Activated CD4-positive, alpha-beta T cell treated with anti-CD3 and anti-CD28 coated beads for 36 hours (primary cell): ENCODE data around the gene LOC128125822.

Source experiments
- ATAC-seq: fragments of 200-7000 bp; cut with Tn5 transposase; one replicate; pipeline ENCODE4 v1.10.0; 2021; ENCODE audit warnings: mild to moderate bottlenecking, moderate library complexity
- CTCF ChIA-PET: fragments of 350-600 bp; sonication (Branson Sonifier 250); formaldehyde crosslinking; loops from one replicate; lab custom pipeline; 2021; ENCODE audit warnings: antibody characterized with exemption; lab: Charles Lee
- POLR2A ChIA-PET: fragments of 350-600 bp; sonication (Branson Sonifier 250); formaldehyde crosslinking; loops from one replicate; lab custom pipeline; 2021; ENCODE audit warnings: antibody characterized with exemption, inconsistent platforms; lab: Charles Lee
- DNase-seq: peaks from one replicate; pipeline ENCODE4 v3.0.0-alpha.2; 2020
- H3K27ac Mint-ChIP-seq: one replicate; pipeline ENCODE4 v1.8.0; 2021; ENCODE audit warnings: mixed read lengths
- H3K27me3 Mint-ChIP-seq: one replicate; pipeline ENCODE4 v1.8.0; 2021; ENCODE audit warnings: mixed read lengths
- H3K36me3 Mint-ChIP-seq: one replicate; pipeline ENCODE4 v1.8.0; 2021; ENCODE audit warnings: low read depth, mixed read lengths
- H3K4me1 Mint-ChIP-seq: one replicate; pipeline ENCODE4 v1.8.0; 2021; ENCODE audit warnings: mixed read lengths
- H3K4me3 Mint-ChIP-seq: one replicate; pipeline ENCODE4 v1.8.0; 2021; ENCODE audit warnings: mild to moderate bottlenecking, moderate library complexity, mixed read lengths
- H3K9me3 Mint-ChIP-seq: one replicate; pipeline ENCODE4 v1.8.0; 2021; ENCODE audit warnings: low read depth, mixed read lengths
- intact Hi-C, 2 experiments: fragments of 100-400 bp; cut with DNase I in 1 of 2; cut with micrococcal nuclease in 1 of 2; formaldehyde crosslinking; loops; one replicate each; pipeline versions ENCODE4 v1.14.2 to v1.15.1; 2022 to 2024; cut with DNase I, micrococcal nuclease

LOC128125822 gene

GRCh38 chr6:63537201-63537958 is 34.9 kb upstream of the LOC128125822 start:
- DNase-seq (no peak), ATAC-seq (no peak)
- no peaks in the 10 kb centered on the region for H3K36me3 Mint-ChIP-seq
- peaks cover 10% of the 10 kb centered on the region for H3K27me3 Mint-ChIP-seq
- POLR2A ChIA-PET: no interaction called here
- CTCF ChIA-PET: no interaction called here
- intact Hi-C loops: no loop called here
- H3K9me3 Mint-ChIP-seq: no peaks in the 10 kb centered on the region
- no peak overlapping the region for H3K4me3 Mint-ChIP-seq
- no peak overlapping the region for H3K27ac Mint-ChIP-seq
- no peaks in the 10 kb centered on the region for H3K4me1 Mint-ChIP-seq

GRCh38 chr6:63537959-63538300 is 34.4 kb upstream of the LOC128125822 start:
- CTCF ChIA-PET: no interaction called here
- H3K27ac Mint-ChIP-seq: no peak overlapping the region

GRCh38 chr6:63538550-63538949 is 33.7 kb upstream of the LOC128125822 start:
- Mint-ChIP-seq H3K4me3 (no peak overlapping the region), H3K27ac (no peak overlapping the region), H3K27me3 (peaks cover 16% of the 10 kb centered on the region), H3K36me3 (no peaks in the 10 kb centered on the region), H3K9me3 (no peaks in the 10 kb centered on the region), H3K4me1 (no peaks in the 10 kb centered on the region)
- intact Hi-C loops: no loop called here
- DNase-seq (no peak), ATAC-seq (no peak)
- ChIA-PET POLR2A (no interaction called here), CTCF (no interaction called here)

More at GRCh38 chr6:63537959-63538300, 34.4 kb upstream of the LOC128125822 start:
- POLR2A ChIA-PET: no interaction called here
- Mint-ChIP-seq H3K27me3 (peaks cover 15% of the 10 kb centered on the region), H3K4me1 (no peaks in the 10 kb centered on the region), H3K36me3 (no peaks in the 10 kb centered on the region), H3K9me3 (no peaks in the 10 kb centered on the region), H3K4me3 (no peak overlapping the region)
- ATAC-seq (no peak), DNase-seq (no peak)
- intact Hi-C loops: no loop called here

GRCh38 chr6:63543001-63543400 is 29.3 kb upstream of the LOC128125822 start:
- CTCF ChIA-PET: interaction anchor here (1.3 kb wide), 1 partner anchor 222 kb away, joined by 4 read pairs; no protein-coding TSS in a partner anchor
- DNase-seq (no peak), ATAC-seq (no peak)
- Mint-ChIP-seq H3K4me1 (no peaks in the 10 kb centered on the region), H3K27ac (no peak overlapping the region), H3K27me3 (peaks cover 28% of the 10 kb centered on the region), H3K4me3 (no peak overlapping the region), H3K9me3 (no peaks in the 10 kb centered on the region), H3K36me3 (no peaks in the 10 kb centered on the region)
- intact Hi-C loops: no loop called here
- POLR2A ChIA-PET: no interaction called here

- Mint-ChIP-seq H3K9me3 (no peaks in the 10 kb centered on the region), H3K27ac (no peak overlapping the region)
- POLR2A ChIA-PET: no interaction called here
Observed at GRCh38 chr6:63543982-63544381, 28.3 kb upstream of the LOC128125822 start.

GRCh38 chr6:63546236-63546635 is 26.0 kb upstream of the LOC128125822 start:
- peaks cover 23% of the 10 kb centered on the region for H3K27me3 Mint-ChIP-seq
- CTCF ChIA-PET: no interaction called here
- no peak overlapping the region for H3K4me3 Mint-ChIP-seq
- H3K4me1 Mint-ChIP-seq: no peaks in the 10 kb centered on the region
- no peak for DNase-seq
- no peaks in the 10 kb centered on the region for H3K36me3 Mint-ChIP-seq
- POLR2A ChIA-PET: no interaction called here
- no peaks in the 10 kb centered on the region for H3K9me3 Mint-ChIP-seq
- no peak for ATAC-seq
- intact Hi-C loops: no loop called here
- no peak overlapping the region for H3K27ac Mint-ChIP-seq

More at GRCh38 chr6:63543982-63544381, 28.3 kb upstream of the LOC128125822 start:
- no peak for DNase-seq
- CTCF ChIA-PET: interaction anchor here (1.3 kb wide), 1 partner anchor 221 kb away, joined by 4 read pairs; no protein-coding TSS in a partner anchor
- intact Hi-C loops: no loop called here
- H3K4me1 Mint-ChIP-seq: no peaks in the 10 kb centered on the region
- H3K36me3 Mint-ChIP-seq: no peaks in the 10 kb centered on the region
- ATAC-seq: no peak
- H3K27me3 Mint-ChIP-seq: peaks cover 29% of the 10 kb centered on the region
- H3K4me3 Mint-ChIP-seq: no peak overlapping the region

GRCh38 chr6:63546697-63547096 is 25.6 kb upstream of the LOC128125822 start:
- no peak for DNase-seq
- ChIA-PET CTCF (no interaction called here), POLR2A (no interaction called here)
- H3K27me3 Mint-ChIP-seq: peaks cover 20% of the 10 kb centered on the region
- no peak overlapping the region for H3K4me3 Mint-ChIP-seq
- no peak for ATAC-seq
- H3K9me3 Mint-ChIP-seq: no peaks in the 10 kb centered on the region
- no peak overlapping the region for H3K27ac Mint-ChIP-seq
- H3K4me1 Mint-ChIP-seq: no peaks in the 10 kb centered on the region
- H3K36me3 Mint-ChIP-seq: no peaks in the 10 kb centered on the region
- intact Hi-C loops: no loop called here

GRCh38 chr6:63549076-63549475 is 23.2 kb upstream of the LOC128125822 start:
- CTCF ChIA-PET: no interaction called here
- no peak for ATAC-seq
- POLR2A ChIA-PET: interaction anchor here (0.7 kb wide), 1 partner anchor 17 kb away, joined by 3 read pairs; no protein-coding TSS in a partner anchor
- Mint-ChIP-seq H3K4me3 (no peak overlapping the region), H3K36me3 (no peaks in the 10 kb centered on the region), H3K4me1 (no peaks in the 10 kb centered on the region), H3K9me3 (no peaks in the 10 kb centered on the region), H3K27me3 (peaks cover 13% of the 10 kb centered on the region), H3K27ac (no peak overlapping the region)
- no peak for DNase-seq
- intact Hi-C loops: no loop called here

- Mint-ChIP-seq H3K36me3 (no peaks in the 10 kb centered on the region), H3K4me1 (no peaks in the 10 kb centered on the region), H3K9me3 (no peaks in the 10 kb centered on the region), H3K27me3 (peaks cover 6% of the 10 kb centered on the region), H3K4me3 (no peak overlapping the region), H3K27ac (no peak overlapping the region)
- POLR2A ChIA-PET: no interaction called here
- intact Hi-C loops: no loop called here
- DNase-seq (no peak), ATAC-seq (no peak)
- CTCF ChIA-PET: no interaction called here
Observed at GRCh38 chr6:63553208-63553607, 19.1 kb upstream of the LOC128125822 start.

GRCh38 chr6:63553900-63554299 is 18.4 kb upstream of the LOC128125822 start:
- intact Hi-C loops: no loop called here
- Mint-ChIP-seq H3K9me3 (no peaks in the 10 kb centered on the region), H3K27me3 (peaks cover 9% of the 10 kb centered on the region), H3K27ac (no peak overlapping the region), H3K4me1 (no peaks in the 10 kb centered on the region), H3K36me3 (no peaks in the 10 kb centered on the region), H3K4me3 (no peak overlapping the region)
- ATAC-seq (no peak), DNase-seq (no peak)
- ChIA-PET CTCF (interaction anchor here (0.9 kb wide), 1 partner anchor 13 kb away, joined by 3 read pairs; no protein-coding TSS in a partner anchor), POLR2A (no interaction called here)

- ATAC-seq (no peak), DNase-seq (no peak)
- Mint-ChIP-seq H3K36me3 (no peaks in the 10 kb centered on the region), H3K9me3 (no peaks in the 10 kb centered on the region), H3K4me1 (no peaks in the 10 kb centered on the region), H3K27ac (no peak overlapping the region), H3K4me3 (no peak overlapping the region), H3K27me3 (peaks cover 9% of the 10 kb centered on the region)
- POLR2A ChIA-PET: no interaction called here
- CTCF ChIA-PET: no interaction called here
- intact Hi-C loops: no loop called here
Observed at GRCh38 chr6:63554782-63555181, 17.5 kb upstream of the LOC128125822 start.

- ATAC-seq (no peak), DNase-seq (no peak)
- Mint-ChIP-seq H3K36me3 (no peaks in the 10 kb centered on the region), H3K4me1 (no peaks in the 10 kb centered on the region), H3K27me3 (peaks cover 12% of the 10 kb centered on the region), H3K4me3 (no peak overlapping the region), H3K9me3 (no peaks in the 10 kb centered on the region), H3K27ac (no peak overlapping the region)
- CTCF ChIA-PET: no interaction called here
- intact Hi-C loops: no loop called here
- POLR2A ChIA-PET: no interaction called here
Observed at GRCh38 chr6:63556369-63556768, 15.9 kb upstream of the LOC128125822 start.
